ENCODE measurements around the gene RASGEF1C.

Gene RASGEF1C

DNA sequence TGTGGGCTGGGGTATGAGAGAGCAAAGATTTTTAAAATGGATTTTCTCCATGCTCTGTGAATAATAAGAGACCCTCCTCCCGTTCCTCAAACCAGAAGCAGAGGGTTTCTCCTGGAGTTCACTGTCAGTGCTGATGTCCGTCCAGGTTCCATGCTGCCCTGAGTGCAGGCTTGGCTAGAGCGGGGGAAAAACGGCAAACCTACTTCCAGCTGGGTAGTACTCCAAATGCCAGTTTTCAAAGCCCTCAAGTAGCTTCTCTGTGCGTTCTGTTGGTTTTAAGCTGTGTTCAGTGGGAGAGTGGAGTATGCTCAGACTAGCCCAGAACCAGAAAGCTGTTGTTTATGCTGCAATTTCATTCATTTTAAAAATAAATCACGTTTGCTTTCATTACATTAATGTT lies 40.3 kb downstream of the RASGEF1C start:
- Mint-ChIP-seq H3K36me3 (ENCODE audit: low read depth) (no peaks in the 10 kb centered on the region), H3K4me3 (no peak overlapping the region), H3K9me3 (no peaks in the 10 kb centered on the region), H3K27me3 (ENCODE audit: low read depth) (no peaks in the 10 kb centered on the region), H3K27ac (no peak overlapping the region), H3K4me1 (ENCODE audit: low read depth) (no peaks in the 10 kb centered on the region)

DNA sequence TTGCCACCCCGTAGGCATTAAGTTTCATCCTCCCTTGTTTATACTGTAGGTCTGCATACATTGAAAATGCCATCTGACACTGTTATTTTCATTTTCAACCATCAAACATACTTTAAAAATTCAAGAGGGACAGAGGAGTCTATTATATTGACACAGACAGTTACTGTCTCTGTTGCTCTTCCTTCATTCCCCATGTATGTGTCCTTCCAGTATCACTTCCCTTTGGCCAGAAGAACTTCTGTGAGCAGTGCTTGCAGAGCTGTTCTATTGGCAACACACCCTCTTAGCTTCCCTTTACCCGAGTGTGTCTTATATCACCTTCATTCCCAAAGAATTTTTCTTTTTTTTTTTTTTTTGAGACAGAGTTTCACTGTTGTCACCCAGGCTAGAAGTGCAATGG lies 42.8 kb downstream of the RASGEF1C start:
- H3K4me3 Mint-ChIP-seq = no peak overlapping the region
- no peaks in the 10 kb centered on the region for H3K27me3 Mint-ChIP-seq (ENCODE audit: low read depth)
- no peaks in the 10 kb centered on the region for H3K9me3 Mint-ChIP-seq
- H3K27ac Mint-ChIP-seq = no peak overlapping the region
- H3K4me1 Mint-ChIP-seq (ENCODE audit: low read depth) = no peaks in the 10 kb centered on the region
- no peaks in the 10 kb centered on the region for H3K36me3 Mint-ChIP-seq (ENCODE audit: low read depth)

DNA sequence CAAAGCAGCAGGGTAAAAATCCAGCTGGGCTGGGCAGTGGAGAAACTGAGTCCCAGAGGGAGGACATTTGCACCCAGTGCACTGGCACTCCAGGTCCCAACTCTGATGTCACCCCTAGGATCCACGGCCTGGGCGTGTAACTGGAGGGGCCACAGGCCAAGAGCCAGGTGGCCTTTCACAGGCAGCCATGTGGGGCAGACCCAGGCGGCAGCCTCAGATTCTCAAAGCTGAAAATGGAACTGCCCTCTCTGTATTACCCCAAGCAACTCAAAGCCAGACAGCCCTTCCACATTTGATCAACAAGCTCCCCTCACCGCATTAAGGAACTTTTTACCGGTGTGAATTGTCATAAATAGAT lies 46.7 kb downstream of the RASGEF1C start:
- H3K27me3 Mint-ChIP-seq (ENCODE audit: low read depth) = no peaks in the 10 kb centered on the region
- no peak overlapping the region for H3K27ac Mint-ChIP-seq
- no peaks in the 10 kb centered on the region for H3K9me3 Mint-ChIP-seq
- no peaks in the 10 kb centered on the region for H3K36me3 Mint-ChIP-seq (ENCODE audit: low read depth)
- no peak overlapping the region for H3K4me3 Mint-ChIP-seq
- no peaks in the 10 kb centered on the region for H3K4me1 Mint-ChIP-seq (ENCODE audit: low read depth)

DNA sequence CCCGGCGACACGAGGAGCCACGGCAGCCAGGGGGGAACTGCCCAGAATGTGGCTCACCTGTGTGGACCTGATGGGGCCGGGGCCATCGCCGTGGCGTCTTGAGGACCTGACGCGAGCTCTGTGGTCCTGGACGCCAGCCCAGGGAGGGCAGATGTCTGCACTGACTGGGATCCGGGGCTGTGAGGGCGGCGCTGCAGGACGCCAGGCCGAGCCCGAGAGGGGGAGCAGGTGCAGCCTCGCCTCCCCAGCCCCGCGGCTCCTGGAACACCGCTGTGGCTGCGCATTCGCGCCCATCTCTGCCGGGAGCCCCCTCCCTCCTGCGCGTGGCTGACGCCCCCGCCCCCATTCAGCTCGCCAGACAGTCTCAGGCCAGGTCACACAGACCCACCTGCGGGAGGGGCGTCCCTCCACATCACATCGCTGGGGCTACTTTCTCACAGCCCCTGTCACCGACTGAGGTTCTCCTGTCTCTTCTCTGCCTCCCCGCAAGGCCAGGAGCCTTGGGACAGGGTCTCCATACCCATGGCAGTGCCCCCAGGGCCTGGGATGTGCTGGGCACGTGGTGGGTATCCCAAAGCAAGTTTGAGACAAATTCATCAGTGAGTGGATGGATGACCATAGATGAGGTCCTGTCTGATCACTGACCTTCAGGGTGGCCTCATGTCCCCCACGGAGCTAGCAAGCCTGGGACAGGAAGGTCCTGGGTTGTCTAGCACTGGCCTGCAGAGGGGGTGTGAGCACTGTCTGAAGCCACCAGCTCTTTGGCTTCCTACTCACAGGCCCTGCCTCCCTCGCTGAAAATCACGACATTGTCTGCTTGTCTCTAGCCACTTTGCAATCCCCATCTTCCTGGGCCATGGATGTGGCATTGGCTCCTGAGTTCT lies 47.3 kb downstream of the RASGEF1C start:
- Mint-ChIP-seq H3K4me1 (ENCODE audit: low read depth) (no peaks in the 10 kb centered on the region), H3K27ac (no peak overlapping the region), H3K27me3 (ENCODE audit: low read depth) (no peaks in the 10 kb centered on the region), H3K9me3 (no peaks in the 10 kb centered on the region), H3K36me3 (ENCODE audit: low read depth) (no peaks in the 10 kb centered on the region), H3K4me3 (no peak overlapping the region)

DNA sequence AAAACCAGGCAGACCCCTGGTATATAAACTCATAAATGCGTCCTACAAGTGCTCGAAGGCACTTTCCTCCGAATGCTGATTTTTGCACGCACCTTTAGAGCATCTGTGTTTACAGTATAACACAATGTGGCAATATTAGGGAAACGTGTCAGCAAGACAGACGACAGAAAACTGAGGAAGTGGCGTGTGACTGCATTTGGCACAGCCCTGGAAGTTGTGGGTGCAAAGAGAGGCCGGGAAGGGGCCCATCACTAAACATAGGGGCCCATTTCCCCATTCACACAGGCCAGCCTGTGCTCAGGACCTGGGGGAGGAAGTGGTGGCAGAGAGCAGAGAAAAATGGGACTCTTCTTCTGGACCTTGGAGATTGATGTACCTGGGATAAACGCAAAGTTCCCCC lies 48.2 kb downstream of the RASGEF1C start:
- H3K36me3 Mint-ChIP-seq (ENCODE audit: low read depth) = no peaks in the 10 kb centered on the region
- H3K9me3 Mint-ChIP-seq = no peaks in the 10 kb centered on the region
- no peak overlapping the region for H3K27ac Mint-ChIP-seq
- H3K4me1 Mint-ChIP-seq (ENCODE audit: low read depth) = no peaks in the 10 kb centered on the region
- no peak overlapping the region for H3K4me3 Mint-ChIP-seq
- H3K27me3 Mint-ChIP-seq (ENCODE audit: low read depth) = no peaks in the 10 kb centered on the region

DNA sequence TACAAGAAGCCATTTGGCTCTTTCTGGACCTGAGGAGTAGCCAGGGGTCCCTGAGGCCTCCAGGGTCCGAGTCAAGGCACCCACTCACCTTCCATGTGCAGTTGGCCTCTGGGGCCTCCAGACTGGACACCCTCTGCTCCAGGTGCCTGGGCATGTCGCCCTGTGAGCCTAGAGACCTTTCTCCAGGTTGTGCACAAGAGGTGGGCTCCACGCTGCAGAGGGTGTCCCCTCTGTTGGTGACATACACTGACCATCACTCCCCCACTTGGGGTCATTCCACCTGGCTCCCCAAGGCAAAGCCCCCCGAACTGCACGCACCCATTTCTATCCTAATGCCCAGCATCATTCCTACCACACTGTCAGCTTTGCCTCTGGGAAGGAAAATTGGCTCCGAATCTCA lies 48.8 kb downstream of the RASGEF1C start:
- no peaks in the 10 kb centered on the region for H3K4me1 Mint-ChIP-seq (ENCODE audit: low read depth)
- H3K27ac Mint-ChIP-seq = no peak overlapping the region
- H3K9me3 Mint-ChIP-seq = no peaks in the 10 kb centered on the region
- H3K36me3 Mint-ChIP-seq (ENCODE audit: low read depth) = no peaks in the 10 kb centered on the region
- no peak overlapping the region for H3K4me3 Mint-ChIP-seq
- no peaks in the 10 kb centered on the region for H3K27me3 Mint-ChIP-seq (ENCODE audit: low read depth)

DNA sequence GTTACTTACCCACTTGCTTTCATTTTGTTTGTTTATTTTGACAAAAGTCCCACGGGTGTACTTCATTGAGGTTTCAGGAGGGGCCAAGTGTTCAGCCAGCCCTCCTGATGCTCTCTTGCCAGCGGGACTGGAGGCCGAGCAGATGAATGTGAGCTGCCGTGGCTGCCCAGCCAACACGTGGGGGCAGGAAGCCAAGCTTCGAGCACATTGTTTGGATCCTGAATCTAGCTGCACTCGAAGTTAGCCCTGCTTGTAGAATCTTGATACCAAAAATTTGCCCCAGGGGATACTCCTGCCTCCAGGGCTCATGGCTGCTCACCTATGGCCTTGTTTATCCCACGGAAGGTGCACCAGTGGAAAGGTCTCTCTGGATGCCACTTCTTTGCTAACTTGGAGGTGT lies 49.3 kb downstream of the RASGEF1C start:
- Mint-ChIP-seq H3K4me1 (ENCODE audit: low read depth) (no peaks in the 10 kb centered on the region), H3K9me3 (no peaks in the 10 kb centered on the region), H3K27ac (no peak overlapping the region)

DNA sequence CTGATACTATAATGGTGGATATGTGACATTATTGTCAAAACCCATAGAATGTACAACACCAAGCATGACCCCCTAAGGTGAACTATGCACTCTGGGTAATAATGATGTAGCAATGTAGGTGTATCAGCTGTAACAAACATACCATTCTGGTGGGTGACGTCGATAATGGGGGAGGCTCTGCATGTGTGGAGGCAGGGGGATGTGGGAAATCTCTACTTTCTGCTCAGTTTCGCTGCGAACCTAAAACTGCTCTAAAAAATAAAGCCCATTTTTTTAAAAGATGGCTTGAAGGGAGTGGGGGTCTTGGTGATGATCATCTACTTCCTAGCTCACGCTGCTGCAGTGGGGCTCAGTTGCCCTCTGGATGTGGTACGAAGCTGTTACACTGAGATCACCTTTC lies 51.1 kb downstream of the RASGEF1C start:
- no peaks in the 10 kb centered on the region for H3K27me3 Mint-ChIP-seq (ENCODE audit: low read depth)
- H3K9me3 Mint-ChIP-seq = peaks cover 4% of the 10 kb centered on the region
- H3K27ac Mint-ChIP-seq = no peak overlapping the region
- no peak overlapping the region for H3K4me3 Mint-ChIP-seq
- no peaks in the 10 kb centered on the region for H3K36me3 Mint-ChIP-seq (ENCODE audit: low read depth)
- H3K4me1 Mint-ChIP-seq (ENCODE audit: low read depth) = no peaks in the 10 kb centered on the region

More for the DNA sequence above, 49.3 kb downstream of the RASGEF1C start:
- Mint-ChIP-seq H3K36me3 (ENCODE audit: low read depth) (no peaks in the 10 kb centered on the region), H3K4me3 (no peak overlapping the region), H3K27me3 (ENCODE audit: low read depth) (no peaks in the 10 kb centered on the region)

DNA sequence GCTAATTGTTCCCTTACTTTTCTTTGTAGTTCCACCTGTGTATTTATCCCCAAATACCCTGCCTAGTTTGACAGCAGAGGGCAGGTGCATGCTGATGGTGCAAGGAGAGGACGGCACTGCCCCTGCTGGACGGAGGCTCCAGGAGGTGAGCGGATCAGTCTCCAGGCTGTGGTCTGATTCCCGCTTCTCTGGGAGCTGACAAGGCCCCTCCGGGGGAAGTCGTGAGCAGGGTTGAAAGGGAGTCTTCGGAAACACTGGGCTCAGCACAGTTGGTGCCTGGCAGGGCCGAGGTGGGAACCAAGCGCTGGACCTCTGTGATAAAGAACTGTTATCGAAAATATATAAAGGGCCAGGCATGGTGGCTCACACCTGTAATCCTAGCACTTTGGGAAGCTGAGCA lies 52.9 kb downstream of the RASGEF1C start:
- Mint-ChIP-seq H3K4me1 (ENCODE audit: low read depth) (no peaks in the 10 kb centered on the region), H3K27me3 (ENCODE audit: low read depth) (no peaks in the 10 kb centered on the region), H3K27ac (no peak overlapping the region), H3K4me3 (no peak overlapping the region), H3K36me3 (ENCODE audit: low read depth) (no peaks in the 10 kb centered on the region), H3K9me3 (peaks cover 4% of the 10 kb centered on the region)

DNA sequence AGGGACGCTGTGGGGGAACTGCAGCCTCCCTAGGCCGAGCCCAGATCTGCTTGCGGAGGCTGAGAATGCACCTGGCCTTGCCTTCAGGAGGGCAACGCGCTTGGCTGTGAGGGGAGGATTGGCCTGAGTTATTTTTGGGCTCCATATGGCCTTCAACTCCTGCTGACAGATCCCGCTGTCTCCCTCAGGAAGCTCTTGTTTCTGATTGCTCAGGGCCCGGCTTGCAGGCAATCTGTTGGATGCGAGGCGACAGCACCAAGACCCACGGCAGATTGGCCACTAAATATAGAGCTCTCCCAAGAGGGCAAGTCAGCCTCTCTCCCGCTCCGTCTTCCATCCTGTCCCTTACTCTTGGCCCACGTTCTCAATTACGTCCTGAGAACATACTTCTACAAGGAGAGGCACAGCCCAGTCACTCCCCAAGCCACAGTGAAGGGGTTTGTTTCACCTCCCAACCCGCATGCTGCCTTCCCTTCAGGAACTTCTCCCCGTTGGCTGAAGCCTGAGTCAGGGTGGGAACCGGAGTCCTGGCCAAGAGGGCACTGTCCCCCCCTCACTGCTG lies 53.6 kb downstream of the RASGEF1C start:
- Mint-ChIP-seq H3K27ac (no peak overlapping the region), H3K4me1 (ENCODE audit: low read depth) (no peaks in the 10 kb centered on the region), H3K36me3 (ENCODE audit: low read depth) (no peaks in the 10 kb centered on the region), H3K9me3 (peaks cover 5% of the 10 kb centered on the region), H3K27me3 (ENCODE audit: low read depth) (no peaks in the 10 kb centered on the region), H3K4me3 (no peak overlapping the region)

DNA sequence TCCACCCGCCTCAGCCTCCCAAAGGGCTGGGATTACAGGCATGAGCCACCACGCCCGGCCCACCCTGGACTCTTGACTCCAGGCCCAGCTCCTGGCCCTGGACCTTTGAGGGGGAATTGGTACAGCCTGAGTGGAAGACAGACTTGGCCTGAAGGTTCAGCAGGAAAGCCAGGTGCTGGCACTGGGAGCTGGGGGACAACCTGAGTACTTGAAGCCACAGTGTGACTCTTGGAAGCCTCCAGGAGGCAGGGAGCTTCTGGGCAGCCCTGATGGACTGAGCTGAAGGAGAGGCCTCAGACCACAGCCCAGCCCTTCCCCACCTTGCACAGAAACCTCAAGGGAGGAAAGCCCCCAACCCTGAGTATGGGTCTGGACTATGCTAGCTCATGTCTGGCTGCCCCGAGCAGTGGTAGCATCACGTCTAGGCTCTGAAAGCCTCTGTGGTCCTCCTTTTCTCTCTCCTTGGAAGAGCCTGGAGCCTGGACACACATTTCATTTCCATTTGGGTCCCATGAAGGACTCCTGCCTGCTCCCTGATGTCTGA lies 54.1 kb downstream of the RASGEF1C start:
- Mint-ChIP-seq H3K27me3 (ENCODE audit: low read depth) (no peaks in the 10 kb centered on the region), H3K4me3 (no peak overlapping the region), H3K9me3 (peaks cover 11% of the 10 kb centered on the region)

DNA sequence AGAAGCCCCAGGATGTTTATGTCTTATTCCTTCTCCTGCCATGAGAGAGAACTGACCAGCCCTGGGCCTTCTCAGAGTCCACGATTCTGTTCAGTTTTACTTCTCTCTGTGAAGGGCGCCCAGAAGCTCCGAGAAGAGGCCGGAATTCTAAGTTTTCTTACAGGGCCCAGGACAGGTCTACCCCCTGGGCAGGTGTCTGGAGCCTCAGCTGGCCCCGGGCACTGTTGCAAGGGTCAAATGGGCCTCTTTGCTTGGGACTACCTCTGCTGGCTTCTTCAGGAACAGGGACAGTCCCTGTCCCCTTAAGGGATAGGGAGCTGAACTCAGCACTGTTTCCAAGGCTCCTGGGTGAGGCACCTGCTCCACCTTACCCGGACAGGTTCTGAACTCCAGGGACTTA lies 55.0 kb downstream of the RASGEF1C start:
- Mint-ChIP-seq H3K27ac (no peak overlapping the region), H3K27me3 (ENCODE audit: low read depth) (no peaks in the 10 kb centered on the region), H3K4me1 (ENCODE audit: low read depth) (no peaks in the 10 kb centered on the region), H3K9me3 (peaks cover 15% of the 10 kb centered on the region), H3K36me3 (ENCODE audit: low read depth) (no peaks in the 10 kb centered on the region), H3K4me3 (no peak overlapping the region)

More for the DNA sequence above, 54.1 kb downstream of the RASGEF1C start:
- Mint-ChIP-seq H3K36me3 (ENCODE audit: low read depth) (no peaks in the 10 kb centered on the region), H3K4me1 (ENCODE audit: low read depth) (no peaks in the 10 kb centered on the region), H3K27ac (no peak overlapping the region)

DNA sequence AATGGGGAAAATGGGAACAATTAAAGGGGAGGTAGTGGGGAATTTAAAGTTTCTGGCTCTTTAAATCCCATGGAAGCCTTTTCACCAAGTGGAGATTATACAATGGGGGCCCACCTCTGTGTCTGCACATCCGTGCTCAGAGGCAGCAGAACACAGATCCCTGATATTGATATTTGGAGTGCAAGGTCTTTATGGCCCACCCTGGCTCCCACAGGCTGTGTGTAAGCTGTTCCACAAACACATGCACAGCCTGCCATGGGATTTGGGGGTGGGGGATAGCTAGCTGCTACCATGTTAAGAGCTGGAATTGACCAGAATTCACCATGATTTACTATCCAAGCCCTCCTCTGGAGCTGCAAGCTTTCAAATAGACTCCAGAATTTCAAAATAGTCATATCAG lies 55.9 kb downstream of the RASGEF1C start:
- H3K27ac Mint-ChIP-seq = no peak overlapping the region
- H3K4me1 Mint-ChIP-seq (ENCODE audit: low read depth) = no peaks in the 10 kb centered on the region
- no peaks in the 10 kb centered on the region for H3K36me3 Mint-ChIP-seq (ENCODE audit: low read depth)
- H3K4me3 Mint-ChIP-seq = no peak overlapping the region
- peaks cover 15% of the 10 kb centered on the region for H3K9me3 Mint-ChIP-seq
- no peaks in the 10 kb centered on the region for H3K27me3 Mint-ChIP-seq (ENCODE audit: low read depth)

DNA sequence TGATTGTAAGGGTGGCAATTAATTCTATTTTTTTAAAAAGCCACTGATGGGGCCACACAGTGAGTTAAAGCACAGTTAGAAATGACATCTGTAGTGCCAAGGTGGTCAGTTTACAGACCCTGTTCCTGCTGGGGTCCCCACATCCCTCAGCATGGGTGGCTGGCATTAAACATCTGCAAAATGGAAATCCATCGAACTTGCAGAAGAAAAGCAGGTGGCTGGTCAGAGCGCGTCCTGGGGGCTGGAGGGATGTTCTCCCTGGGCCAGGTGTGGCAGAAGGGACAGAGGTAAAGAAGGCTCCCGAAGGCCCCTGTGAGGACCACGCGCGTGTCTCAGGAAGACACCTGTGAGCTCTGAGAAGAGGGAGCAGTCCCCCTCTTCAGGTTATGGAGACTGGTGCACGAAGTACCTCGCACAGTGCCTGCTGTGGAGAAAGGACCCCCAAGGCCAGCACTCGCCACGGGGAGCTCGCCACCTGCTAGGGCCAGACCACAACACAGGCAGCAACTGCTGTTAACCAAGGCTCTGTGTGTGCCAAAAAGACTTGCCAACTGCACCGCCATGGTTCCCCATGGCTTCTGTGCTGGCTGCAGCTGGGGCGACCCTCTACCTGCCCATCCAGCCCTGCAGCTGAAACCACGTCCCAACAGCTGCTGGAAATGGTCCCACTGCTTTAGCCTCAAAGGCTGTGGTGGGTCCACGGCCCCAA lies 65.2 kb downstream of the RASGEF1C start:
- H3K27me3 Mint-ChIP-seq (ENCODE audit: low read depth) = peaks cover 10% of the 10 kb centered on the region
- H3K9me3 Mint-ChIP-seq = peaks cover 9% of the 10 kb centered on the region
- H3K4me3 Mint-ChIP-seq = no peak overlapping the region
- no peak overlapping the region for H3K27ac Mint-ChIP-seq
- H3K36me3 Mint-ChIP-seq (ENCODE audit: low read depth) = no peaks in the 10 kb centered on the region
- H3K4me1 Mint-ChIP-seq (ENCODE audit: low read depth) = no peaks in the 10 kb centered on the region
